Mesothelial cell of epicardium (in vitro differentiated cells): ENCODE data around the gene SAPCD1. TPM values are rescaled to one million over a fixed set of nuclear protein-coding genes. Genes with fewer than 3 reads are reported as not detected.
"Not testable (repeated sequence)": the region's sequence is repeated elsewhere in the genome, so short reads cannot be mapped to it uniquely, and the experiment has no call there.

Experiments used
- DNase-seq, 2 experiments: peaks; one replicate each; pipeline ENCODE4 v3.0.0; 2021; ENCODE audit warnings: low spot score in 2 of 2; ENCODE audit not compliant: unreplicated experiment in 2 of 2
- H3K27ac Mint-ChIP-seq: 2 replicates; pipeline ENCODE4 v1.8.0; 2021; ENCODE audit warnings: mixed read lengths
- H3K27me3 Mint-ChIP-seq: 2 replicates; pipeline ENCODE4 v1.8.0; 2021; ENCODE audit warnings: low read depth, mixed read lengths
- H3K36me3 Mint-ChIP-seq: 2 replicates; pipeline ENCODE4 v1.8.0; 2021; ENCODE audit warnings: mixed read lengths
- H3K4me1 Mint-ChIP-seq: 2 replicates; pipeline ENCODE4 v1.8.0; 2021; ENCODE audit warnings: mixed read lengths
- H3K4me3 Mint-ChIP-seq: 2 replicates; pipeline ENCODE4 v1.8.0; 2021; ENCODE audit warnings: mild to moderate bottlenecking, moderate library complexity, mixed read lengths
- H3K9me3 Mint-ChIP-seq: 2 replicates; pipeline ENCODE4 v1.8.0; 2021; ENCODE audit warnings: mixed read lengths
- total RNA-seq: library from RNA; stranded (reverse); gene quantifications from 3 replicates; pipeline ENCODE4 v1.2.1, GENCODE V29; 2021
- TF ChIP-seq, protein P1 (sequence below): fragments of 200-600 bp; sonication (generic); IDR thresholded peaks from one replicate; pipeline ENCODE4 v1.5.0; 2021; ENCODE audit warnings: antibody characterized with exemption; ENCODE audit not compliant: unreplicated experiment

SAPCD1 gene
- total RNA-seq, 1 donor from 2014 or later: 12.8 TPM

DNA sequence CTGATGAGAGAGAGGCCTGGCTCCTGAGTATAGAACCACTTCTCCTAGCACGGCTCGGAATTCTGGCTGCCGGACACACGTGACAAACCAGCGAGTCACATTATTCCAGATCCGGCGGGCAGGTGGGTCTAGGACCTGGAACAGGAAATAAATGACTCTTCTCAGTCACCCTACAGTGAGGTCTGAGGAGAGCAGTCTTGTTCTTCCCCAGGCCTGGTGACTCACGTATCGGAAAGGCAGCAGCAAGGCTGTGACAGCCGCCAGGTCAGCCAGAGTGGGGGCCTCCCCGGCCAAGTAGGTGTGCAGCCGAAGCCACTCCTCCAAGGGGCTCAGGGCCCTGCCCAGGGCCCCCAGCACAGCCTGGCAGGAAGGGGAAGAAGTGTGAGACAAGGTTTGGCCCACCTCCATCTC, 30.3 kb downstream of the SAPCD1 start:
- H3K27ac Mint-ChIP-seq: no peak overlapping the region

DNA sequence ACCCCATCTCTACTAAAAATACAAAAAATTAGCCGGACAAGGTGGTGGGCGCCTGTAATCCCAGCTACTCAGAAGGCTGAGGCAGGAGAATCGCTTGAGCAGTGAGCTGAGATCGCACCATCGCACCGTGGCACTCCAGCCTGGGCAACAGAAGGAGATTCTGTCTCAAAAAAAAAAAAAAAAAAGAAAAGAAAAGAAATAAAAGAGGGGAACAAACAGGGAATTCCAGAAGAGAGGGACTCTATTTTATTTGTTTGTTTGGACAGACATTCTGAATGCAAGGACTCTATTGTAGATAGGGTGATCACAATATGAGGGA, 31.4 kb downstream of the SAPCD1 start:
- not testable (repeated sequence) for H3K9me3 Mint-ChIP-seq, H3K27me3 Mint-ChIP-seq, DNase-seq
- peaks cover 12% of the 10 kb centered on the region for H3K4me1 Mint-ChIP-seq
- H3K4me3 Mint-ChIP-seq: peak overlapping the region; percentile 99
- H3K36me3 Mint-ChIP-seq: peaks cover 11% of the 10 kb centered on the region
- peak overlapping the region; percentile 67 for H3K27ac Mint-ChIP-seq

More for the DNA sequence above, 30.3 kb downstream of the SAPCD1 start:
- Mint-ChIP-seq H3K4me1 (peaks cover 12% of the 10 kb centered on the region), H3K27me3 (no peaks in the 10 kb centered on the region), H3K36me3 (peaks cover 10% of the 10 kb centered on the region), H3K4me3 (no peak overlapping the region), H3K9me3 (no peaks in the 10 kb centered on the region)
- TF ChIP-seq, protein P1, sequence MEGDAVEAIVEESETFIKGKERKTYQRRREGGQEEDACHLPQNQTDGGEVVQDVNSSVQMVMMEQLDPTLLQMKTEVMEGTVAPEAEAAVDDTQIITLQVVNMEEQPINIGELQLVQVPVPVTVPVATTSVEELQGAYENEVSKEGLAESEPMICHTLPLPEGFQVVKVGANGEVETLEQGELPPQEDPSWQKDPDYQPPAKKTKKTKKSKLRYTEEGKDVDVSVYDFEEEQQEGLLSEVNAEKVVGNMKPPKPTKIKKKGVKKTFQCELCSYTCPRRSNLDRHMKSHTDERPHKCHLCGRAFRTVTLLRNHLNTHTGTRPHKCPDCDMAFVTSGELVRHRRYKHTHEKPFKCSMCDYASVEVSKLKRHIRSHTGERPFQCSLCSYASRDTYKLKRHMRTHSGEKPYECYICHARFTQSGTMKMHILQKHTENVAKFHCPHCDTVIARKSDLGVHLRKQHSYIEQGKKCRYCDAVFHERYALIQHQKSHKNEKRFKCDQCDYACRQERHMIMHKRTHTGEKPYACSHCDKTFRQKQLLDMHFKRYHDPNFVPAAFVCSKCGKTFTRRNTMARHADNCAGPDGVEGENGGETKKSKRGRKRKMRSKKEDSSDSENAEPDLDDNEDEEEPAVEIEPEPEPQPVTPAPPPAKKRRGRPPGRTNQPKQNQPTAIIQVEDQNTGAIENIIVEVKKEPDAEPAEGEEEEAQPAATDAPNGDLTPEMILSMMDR: no peak
- DNase-seq: no peak

DNA sequence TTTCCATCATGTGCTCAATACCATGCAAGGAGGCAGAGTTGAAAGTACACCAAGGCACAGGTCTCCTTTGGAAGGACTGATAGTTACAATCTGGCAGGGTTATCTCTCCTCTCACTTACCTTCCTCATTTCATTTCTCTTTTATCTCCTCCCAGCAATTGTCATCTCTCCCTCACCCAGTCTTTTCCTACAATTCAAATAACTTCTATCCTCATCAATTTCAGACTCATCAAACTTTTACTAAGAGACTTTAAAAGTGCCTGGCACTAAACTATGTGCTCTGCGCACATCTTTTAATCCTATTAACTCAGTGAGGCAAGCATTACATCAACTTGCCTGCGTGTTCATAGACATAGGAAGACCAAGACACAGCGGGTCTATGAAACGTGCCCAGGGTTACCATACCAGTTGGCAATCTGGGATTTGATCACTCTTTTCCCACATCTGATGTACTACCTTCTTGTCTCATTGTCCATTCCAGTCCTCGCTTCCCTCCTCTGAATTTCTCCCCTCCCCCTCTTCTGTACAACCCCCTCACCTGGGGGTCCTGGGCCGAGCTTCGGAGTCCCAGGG, 31.9 kb downstream of the SAPCD1 start:
- no peaks in the 10 kb centered on the region for H3K27me3 Mint-ChIP-seq
- no peak for DNase-seq
- peak overlapping the region; percentile 67 for H3K27ac Mint-ChIP-seq
- TF ChIP-seq, protein P1: no peak
- peak overlapping the region; percentile 99 for H3K4me3 Mint-ChIP-seq
- H3K9me3 Mint-ChIP-seq: no peaks in the 10 kb centered on the region
- peaks cover 12% of the 10 kb centered on the region for H3K4me1 Mint-ChIP-seq
- H3K36me3 Mint-ChIP-seq: peaks cover 11% of the 10 kb centered on the region

DNA sequence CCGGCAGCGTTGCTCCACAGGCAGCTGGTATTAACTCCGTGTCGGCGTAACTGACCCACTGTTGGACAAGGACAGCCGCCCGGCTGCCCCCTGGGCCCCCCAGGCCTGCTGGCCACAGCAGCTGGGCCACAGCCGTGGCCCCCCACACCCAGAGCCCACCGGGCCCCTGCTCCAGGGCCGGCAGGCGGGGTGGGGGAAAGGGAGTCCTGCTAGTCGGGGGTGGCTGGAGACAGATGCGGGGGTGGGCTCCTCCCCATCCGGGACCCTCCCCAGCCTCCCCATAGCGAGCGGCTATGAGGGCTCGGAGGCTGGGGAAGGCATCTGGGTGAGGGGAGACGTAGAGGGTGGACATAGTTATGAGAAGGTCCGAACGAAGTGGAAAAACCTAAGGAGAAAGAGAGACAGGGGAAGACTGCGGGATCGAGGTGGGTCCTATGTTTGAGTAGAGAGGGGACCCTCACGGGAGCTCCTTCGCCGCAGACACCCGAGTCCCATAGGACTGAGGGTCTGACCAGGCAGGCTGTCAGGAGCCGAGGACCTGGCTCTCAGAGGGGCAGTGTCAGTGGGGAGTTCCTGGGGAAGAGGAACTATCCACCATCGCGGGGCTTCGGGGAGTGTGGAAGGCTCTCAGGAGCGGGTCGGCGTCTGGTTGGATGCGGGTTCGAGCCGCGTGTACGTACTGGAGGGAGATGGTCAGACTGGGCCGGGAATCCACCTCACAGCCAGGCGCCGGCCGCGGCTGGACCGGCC, 32.6 kb downstream of the SAPCD1 start:
- H3K4me1 Mint-ChIP-seq: peaks cover 12% of the 10 kb centered on the region
- peak overlapping the region; percentile 99 for H3K4me3 Mint-ChIP-seq
- TF ChIP-seq, protein P1: no peak
- H3K27me3 Mint-ChIP-seq: no peaks in the 10 kb centered on the region
- no peaks in the 10 kb centered on the region for H3K9me3 Mint-ChIP-seq
- H3K27ac Mint-ChIP-seq: peak overlapping the region; percentile 100
- H3K36me3 Mint-ChIP-seq: peaks cover 8% of the 10 kb centered on the region
- peak in 1 of 2 experiments; percentile 57 for DNase-seq

DNA sequence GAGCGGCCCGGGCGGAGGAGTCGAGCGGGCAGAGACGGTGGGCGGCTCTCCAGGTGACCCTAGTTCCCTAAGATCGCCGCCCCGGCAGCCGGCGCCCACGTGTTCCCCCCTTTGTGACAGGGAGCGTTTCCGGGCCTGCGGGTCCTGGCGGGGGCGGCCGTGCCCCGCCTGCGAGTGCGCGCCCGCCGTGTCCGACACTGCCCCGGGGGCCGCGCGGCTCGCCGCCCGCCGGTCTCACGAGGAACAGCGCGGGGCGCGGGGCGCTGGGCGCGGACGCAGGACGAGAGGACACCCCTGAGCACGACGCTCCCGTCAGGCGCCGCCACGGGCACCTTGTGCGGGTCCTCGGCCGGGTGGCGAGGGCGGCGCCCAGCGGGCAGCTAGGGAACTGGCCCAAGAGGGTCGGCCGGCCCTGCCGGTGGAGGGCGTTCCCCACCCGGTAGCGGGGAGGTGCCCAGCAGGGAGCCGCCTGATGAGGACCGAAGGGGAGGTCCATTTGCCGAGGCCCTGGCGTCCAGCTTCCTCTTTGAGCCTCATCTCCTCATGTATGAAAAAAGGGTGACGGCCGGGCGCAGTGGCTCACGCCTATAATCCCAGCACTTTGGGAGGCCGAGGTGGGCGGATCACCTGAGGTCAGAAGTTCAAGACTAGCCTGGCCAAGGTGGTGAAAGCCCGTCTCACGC, 33.3 kb downstream of the SAPCD1 start, which contains the start of gene VARS1:
TSS of gene VARS1 (minus strand) at position 137 of the 683 bp plus-strand sequence. CDS start 535 bp downstream, outside the sequence.
- Mint-ChIP-seq H3K36me3 (peaks cover 5% of the 10 kb centered on the region), H3K27me3 (no peaks in the 10 kb centered on the region)

More for the DNA sequence above, 33.3 kb downstream of the SAPCD1 start, which contains the start of gene VARS1:
- Mint-ChIP-seq H3K4me3 (peak within 1 kb of the TSS; percentile 99), H3K4me1 (peaks cover 12% of the 10 kb centered on the region), H3K9me3 (no peaks in the 10 kb centered on the region), H3K27ac (peak within 1 kb of the TSS; percentile 100)
- TF ChIP-seq, protein P1: peak; percentile 60
- DNase-seq: peak; percentile 73 to 87
